Neural progenitor cell (in vitro differentiated cells): ENCODE data around the gene SEPTIN2. TPM values are rescaled to one million over a fixed set of nuclear protein-coding genes. Genes with fewer than 3 reads are reported as not detected.

ENCODE experiments used
- DNase-seq: peaks from one replicate; pipeline ENCODE4 v3.0.0-alpha.2; 2016; ENCODE audit warnings: low spot score
- H2AFZ ChIP-seq: fragments of 200-600 bp; sonication (generic); replicated peaks from 2 replicates; pipeline ENCODE4 v1.6.1; 2016; ENCODE audit warnings: antibody characterized with exemption
- H3F3A ChIP-seq: fragments of 200-600 bp; sonication (generic); 2 replicates; pipeline ENCODE4 v1.6.1; 2016; ENCODE audit warnings: antibody characterized with exemption, low read depth
- H3K27ac ChIP-seq: fragments of 200-600 bp; sonication (generic); 2 replicates; pipeline ENCODE4 v1.5.1; 2016; ENCODE audit warnings: mild to moderate bottlenecking
- H3K27me3 ChIP-seq: fragments of 200-600 bp; sonication (generic); 2 replicates; pipeline ENCODE4 v1.6.1; 2016; ENCODE audit warnings: mild to moderate bottlenecking, moderate library complexity
- H3K36me3 ChIP-seq: fragments of 200-600 bp; sonication (generic); 2 replicates; pipeline ENCODE4 v1.5.1; 2016
- H3K4me1 ChIP-seq: fragments of 200-600 bp; sonication (generic); 2 replicates; pipeline ENCODE4 v1.6.1; 2016; ENCODE audit warnings: mixed run types
- H3K4me2 ChIP-seq: fragments of 200-600 bp; sonication (generic); 2 replicates; pipeline ENCODE4 v1.6.1; 2016
- H3K4me3 ChIP-seq: fragments of 200-600 bp; sonication (generic); 2 replicates; pipeline ENCODE4 v1.5.1; 2016
- H3K79me2 ChIP-seq: fragments of 200-600 bp; sonication (generic); 2 replicates; pipeline ENCODE4 v1.6.1; 2016; ENCODE audit warnings: low read depth
- H3K9ac ChIP-seq: fragments of 200-600 bp; sonication (generic); 2 replicates; pipeline ENCODE4 v1.6.1; 2016
- H3K9me3 ChIP-seq: fragments of 200-600 bp; sonication (generic); 2 replicates; pipeline ENCODE4 v1.5.1; 2016; ENCODE audit warnings: low read depth
- H4K20me1 ChIP-seq: fragments of 200-600 bp; sonication (generic); 2 replicates; pipeline ENCODE4 v1.6.1; 2016; ENCODE audit warnings: low read depth
- H3K27ac Mint-ChIP-seq: 3 replicates; pipeline ENCODE4 v1.8.0; 2021; ENCODE audit warnings: mixed read lengths
- H3K27me3 Mint-ChIP-seq: 2 replicates; pipeline ENCODE4 v1.8.0; 2022; ENCODE audit warnings: low read depth, mild to moderate bottlenecking, inconsistent platforms, moderate library complexity, mixed read lengths; ENCODE audit not compliant: insufficient read depth
- H3K36me3 Mint-ChIP-seq: 3 replicates; pipeline ENCODE4 v1.8.0; 2021; ENCODE audit warnings: mixed read lengths
- H3K4me1 Mint-ChIP-seq: 3 replicates; pipeline ENCODE4 v1.8.0; 2021; ENCODE audit warnings: mixed read lengths
- H3K4me3 Mint-ChIP-seq: 3 replicates; pipeline ENCODE4 v1.8.0; 2021; ENCODE audit warnings: mild to moderate bottlenecking, moderate library complexity, mixed read lengths
- H3K9me3 Mint-ChIP-seq: 3 replicates; pipeline ENCODE4 v1.8.0; 2020; ENCODE audit warnings: mixed read lengths
- EZH2 ChIP-seq: fragments of 200-600 bp; sonication (generic); IDR thresholded peaks from 2 replicates; pipeline ENCODE4 v1.6.1; 2017; ENCODE audit warnings: antibody characterized with exemption, mild to moderate bottlenecking, moderate library complexity
- EZH2phosphoT487 ChIP-seq: fragments of 200-600 bp; sonication (generic); IDR thresholded peaks from 2 replicates; pipeline ENCODE4 v1.6.1; 2017; ENCODE audit warnings: antibody characterized with exemption
- total RNA-seq: library from RNA; depleted of rRNA; stranded (reverse); fragments of >200 nt; gene quantifications from 2 replicates; pipeline ENCODE4 v1.2.3, GENCODE V29; 2015; ENCODE audit warnings: low replicate concordance
- TF ChIP-seq, protein P1 (sequence below): fragments of 200-600 bp; sonication (generic); IDR thresholded peaks from 2 replicates; pipeline ENCODE4 v1.5.1; 2017; ENCODE audit warnings: antibody characterized with exemption, mild to moderate bottlenecking

The SEPTIN2 gene
- total RNA-seq, 1 donor from 2014 or later, result 632 TPM

DNA sequence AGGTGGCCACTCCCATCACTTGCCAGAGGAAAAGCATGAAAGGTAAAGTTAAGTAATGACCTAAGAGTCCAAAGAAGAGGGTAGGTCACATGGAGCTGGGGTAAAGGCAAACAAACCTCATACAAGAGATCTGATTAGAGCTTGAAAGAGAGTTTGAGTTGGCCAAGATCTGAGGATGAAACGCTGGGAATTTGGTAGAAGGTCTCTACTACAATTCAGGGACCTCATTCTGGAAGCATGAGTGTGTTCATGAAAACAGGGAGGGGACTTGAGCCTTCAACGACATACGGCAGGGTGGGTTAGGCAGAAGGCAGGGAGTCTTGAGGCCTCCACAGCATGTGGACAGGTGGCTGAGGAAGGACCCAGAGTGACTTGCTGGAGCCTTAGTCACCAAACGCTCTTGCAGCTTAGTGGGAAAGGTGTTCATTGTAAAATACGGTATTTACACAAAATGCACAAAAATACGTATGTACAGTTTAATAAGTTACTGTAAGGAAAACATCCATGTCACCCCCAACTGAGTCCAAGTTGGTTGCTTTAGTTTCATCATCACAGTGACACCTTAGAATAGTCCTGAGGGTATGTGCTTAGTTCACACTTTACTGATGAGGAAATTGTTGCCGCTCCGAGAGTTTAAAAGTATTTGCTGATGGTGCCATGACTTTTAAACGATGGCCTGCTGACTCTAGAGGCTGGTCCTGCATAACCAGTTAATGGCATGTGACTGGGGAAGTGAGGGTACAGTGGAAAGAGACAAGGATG lies 35.3 kb downstream of the SEPTIN2 start:
- Histone ChIP-seq H4K20me1 (peaks cover 31% of the 10 kb centered on the region), H3K4me2 (no peak overlapping the region), H3K27ac (no peak overlapping the region), H3K9me3 (no peaks in the 10 kb centered on the region), H3F3A (peaks cover 47% of the 10 kb centered on the region), H3K4me3 (no peak overlapping the region), H2AFZ (no peak overlapping the region), H3K4me1 (peaks cover 14% of the 10 kb centered on the region), H3K27me3 (no peaks in the 10 kb centered on the region), H3K9ac (no peak overlapping the region), H3K79me2 (no peaks in the 10 kb centered on the region), H3K36me3 (peaks cover 17% of the 10 kb centered on the region)
- DNase-seq, result no peak
- H3K36me3 Mint-ChIP-seq, result peaks cover 14% of the 10 kb centered on the region
- H3K4me1 Mint-ChIP-seq, result peaks cover 7% of the 10 kb centered on the region
- no peak for TF ChIP-seq EZH2phosphoT487
- TF ChIP-seq, protein P1, sequence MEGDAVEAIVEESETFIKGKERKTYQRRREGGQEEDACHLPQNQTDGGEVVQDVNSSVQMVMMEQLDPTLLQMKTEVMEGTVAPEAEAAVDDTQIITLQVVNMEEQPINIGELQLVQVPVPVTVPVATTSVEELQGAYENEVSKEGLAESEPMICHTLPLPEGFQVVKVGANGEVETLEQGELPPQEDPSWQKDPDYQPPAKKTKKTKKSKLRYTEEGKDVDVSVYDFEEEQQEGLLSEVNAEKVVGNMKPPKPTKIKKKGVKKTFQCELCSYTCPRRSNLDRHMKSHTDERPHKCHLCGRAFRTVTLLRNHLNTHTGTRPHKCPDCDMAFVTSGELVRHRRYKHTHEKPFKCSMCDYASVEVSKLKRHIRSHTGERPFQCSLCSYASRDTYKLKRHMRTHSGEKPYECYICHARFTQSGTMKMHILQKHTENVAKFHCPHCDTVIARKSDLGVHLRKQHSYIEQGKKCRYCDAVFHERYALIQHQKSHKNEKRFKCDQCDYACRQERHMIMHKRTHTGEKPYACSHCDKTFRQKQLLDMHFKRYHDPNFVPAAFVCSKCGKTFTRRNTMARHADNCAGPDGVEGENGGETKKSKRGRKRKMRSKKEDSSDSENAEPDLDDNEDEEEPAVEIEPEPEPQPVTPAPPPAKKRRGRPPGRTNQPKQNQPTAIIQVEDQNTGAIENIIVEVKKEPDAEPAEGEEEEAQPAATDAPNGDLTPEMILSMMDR, result no peak
- TF ChIP-seq EZH2, result no peak
- H3K27ac Mint-ChIP-seq, result peak overlapping the region; percentile 27
- peaks cover 2% of the 10 kb centered on the region for H3K27me3 Mint-ChIP-seq
- H3K9me3 Mint-ChIP-seq, result no peaks in the 10 kb centered on the region
- H3K4me3 Mint-ChIP-seq, result no peak overlapping the region

DNA sequence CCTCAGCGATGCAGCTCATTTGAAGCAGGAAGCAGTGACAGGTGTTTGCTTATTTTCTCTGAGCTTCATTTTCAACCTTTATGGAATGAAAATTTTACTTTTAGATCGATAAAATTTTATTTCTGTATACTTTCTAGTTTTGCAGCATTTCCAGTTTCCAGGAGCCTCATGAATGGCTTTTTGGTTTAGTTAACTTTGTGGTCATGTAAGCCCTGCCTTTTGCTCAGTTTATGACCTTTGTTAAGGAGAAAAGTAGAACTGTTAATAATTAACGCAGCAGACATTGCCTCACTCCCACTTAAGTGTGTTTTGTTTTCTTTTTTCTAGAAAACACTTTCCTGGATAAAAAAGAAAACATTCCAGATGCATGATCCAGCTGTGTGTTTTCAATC lies 35.9 kb downstream of the SEPTIN2 start:
- Mint-ChIP-seq H3K27me3 (peaks cover 2% of the 10 kb centered on the region), H3K4me3 (no peak overlapping the region), H3K4me1 (peaks cover 7% of the 10 kb centered on the region), H3K36me3 (peaks cover 14% of the 10 kb centered on the region), H3K27ac (no peak overlapping the region), H3K9me3 (no peaks in the 10 kb centered on the region)
- Histone ChIP-seq H3K9me3 (no peaks in the 10 kb centered on the region), H4K20me1 (peaks cover 34% of the 10 kb centered on the region), H3F3A (peaks cover 47% of the 10 kb centered on the region), H2AFZ (no peak overlapping the region), H3K4me3 (no peak overlapping the region), H3K9ac (no peak overlapping the region), H3K4me1 (peaks cover 14% of the 10 kb centered on the region), H3K79me2 (peaks cover 4% of the 10 kb centered on the region), H3K4me2 (no peak overlapping the region), H3K27ac (no peak overlapping the region), H3K36me3 (peaks cover 17% of the 10 kb centered on the region), H3K27me3 (no peaks in the 10 kb centered on the region)
- DNase-seq, result no peak
- TF ChIP-seq EZH2phosphoT487 (no peak), EZH2 (no peak)
- TF ChIP-seq, protein P1, result no peak

DNA sequence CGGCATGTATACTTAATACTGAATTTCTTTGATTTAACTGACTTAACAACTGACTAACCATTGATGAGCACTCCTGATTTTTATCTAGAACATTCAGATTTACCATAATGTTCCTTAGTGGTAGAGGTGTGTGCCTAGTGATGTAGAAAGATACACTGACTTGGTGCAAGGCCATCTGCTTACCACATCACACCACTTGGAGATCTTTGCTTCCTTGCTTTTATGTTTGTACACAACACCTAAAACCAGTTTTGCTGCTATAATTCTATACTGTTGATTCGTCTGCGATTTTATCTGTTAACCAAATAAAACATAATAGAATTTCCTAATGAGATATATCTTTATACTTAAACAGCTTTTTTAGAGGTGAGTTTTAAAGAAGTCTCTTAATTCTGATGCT lies 36.5 kb downstream of the SEPTIN2 start:
- no peak for TF ChIP-seq EZH2
- TF ChIP-seq, protein P1, result no peak
- no peak for TF ChIP-seq EZH2phosphoT487
- H3K4me1 ChIP-seq, result peaks cover 19% of the 10 kb centered on the region
- Mint-ChIP-seq H3K4me3 (no peak overlapping the region), H3K27me3 (peaks cover 2% of the 10 kb centered on the region), H3K4me1 (peaks cover 11% of the 10 kb centered on the region), H3K9me3 (no peaks in the 10 kb centered on the region), H3K27ac (no peak overlapping the region), H3K36me3 (peaks cover 14% of the 10 kb centered on the region)
- no peak for DNase-seq
- peaks cover 47% of the 10 kb centered on the region for H3F3A ChIP-seq
- no peak overlapping the region for H3K4me2 ChIP-seq
- no peaks in the 10 kb centered on the region for H3K9me3 ChIP-seq
- H2AFZ ChIP-seq, result no peak overlapping the region
- no peak overlapping the region for H3K9ac ChIP-seq
- peaks cover 17% of the 10 kb centered on the region for H3K36me3 ChIP-seq
- peaks cover 10% of the 10 kb centered on the region for H3K79me2 ChIP-seq
- H4K20me1 ChIP-seq, result peaks cover 40% of the 10 kb centered on the region
- H3K27ac ChIP-seq, result no peak overlapping the region
- no peak overlapping the region for H3K4me3 ChIP-seq
- H3K27me3 ChIP-seq, result no peaks in the 10 kb centered on the region
